ENCODE results near the gene NYNRIN.
"Not testable (repeated sequence)": the region's sequence is repeated elsewhere in the genome, so short reads cannot be mapped to it uniquely, and the experiment has no call there.

DNA sequence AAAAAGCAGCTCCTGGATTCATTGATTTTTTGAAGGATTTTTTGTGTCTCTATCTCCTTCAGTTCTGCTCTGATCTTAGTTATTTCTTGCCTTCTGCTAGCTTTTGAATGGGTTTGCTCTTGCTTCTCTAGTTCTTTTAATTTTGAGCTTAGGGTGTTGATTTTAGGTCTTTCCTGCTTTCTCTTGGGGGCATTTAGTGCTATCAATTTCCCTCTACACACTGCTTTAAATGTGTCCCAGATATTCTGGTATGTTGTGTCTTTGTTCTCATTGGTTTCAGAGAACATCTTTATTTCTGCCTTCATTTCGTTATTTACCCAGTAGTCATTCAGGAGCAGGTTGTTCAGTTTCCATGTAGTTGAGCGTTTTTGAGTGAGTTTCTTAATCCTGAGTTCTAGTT, 52.0 kb downstream of the NYNRIN start:
- TF ChIP-seq POLR2A (IDR thresholded peaks at IDR 0.05; ENCODE audit: low read length); GATA1 (IDR thresholded peaks at IDR 0.05; ENCODE audit: low read depth, low read length): not testable (repeated sequence)
